ENCODE results near the gene HCFC1R1.

HCFC1R1 gene

GRCh38 chr16:3046641-3047386, 23.1 kb upstream of the HCFC1R1 start:
- peak; percentile 74 for DNase-seq (ENCODE audit: low spot score)

GRCh38 chr16:3045758-3046640, 22.3 kb upstream of the HCFC1R1 start, which contains the start of gene MMP25:
Gene MMP25, plus strand, starts transcription at chr16:3046561. Its CDS starts 357 bp downstream, at chr16:3046918.
- peak; percentile 84 for DNase-seq (ENCODE audit: low spot score)
- TF ChIP-seq CTCF (IDR thresholded peaks at IDR 0.05; ENCODE audit: extremely low read depth, missing control alignments) = no peak

More at GRCh38 chr16:3046641-3047386, 23.1 kb upstream of the HCFC1R1 start:
- TF ChIP-seq CTCF (IDR thresholded peaks at IDR 0.05; ENCODE audit: extremely low read depth, missing control alignments) = no peak

- DNase-seq (ENCODE audit: low spot score) = no peak
- no peak for TF ChIP-seq CTCF (IDR thresholded peaks at IDR 0.05; ENCODE audit: extremely low read depth, missing control alignments)
Observed at GRCh38 chr16:3044708-3045107, 21.0 kb upstream of the HCFC1R1 start.

GRCh38 chr16:3042376-3042775, 18.6 kb upstream of the HCFC1R1 start:
- TF ChIP-seq CTCF (IDR thresholded peaks at IDR 0.05; ENCODE audit: extremely low read depth, missing control alignments) = no peak
- no peak for DNase-seq (ENCODE audit: low spot score)

GRCh38 chr16:3038896-3039295, 15.2 kb upstream of the HCFC1R1 start:
- TF ChIP-seq CTCF (IDR thresholded peaks at IDR 0.05; ENCODE audit: extremely low read depth, missing control alignments) = no peak
- no peak for DNase-seq (ENCODE audit: low spot score)

GRCh38 chr16:3038256-3038655, 14.5 kb upstream of the HCFC1R1 start:
- no peak for DNase-seq (ENCODE audit: low spot score)
- TF ChIP-seq CTCF (IDR thresholded peaks at IDR 0.05; ENCODE audit: extremely low read depth, missing control alignments) = no peak
